DMS79 (cell line): Measurements from ENCODE around the gene ARHGEF33.
A peak's percentile ranks its signal among the peaks of the same experiment; 100 is the strongest.
"Not testable (repeated sequence)": the region's sequence is repeated elsewhere in the genome, so short reads cannot be mapped to it uniquely, and the experiment has no call there.

Experiments
- DNase-seq: peaks from one replicate; lab custom pipeline; 2025; lab: John Stamatoyannopoulos, UW

ARHGEF33 gene

GRCh38 chr2:38911191-38911590 is 21.5 kb downstream of the ARHGEF33 start:
- no peak for DNase-seq

- DNase-seq = no peak
Observed at GRCh38 chr2:38912619-38913018, 22.9 kb downstream of the ARHGEF33 start.

GRCh38 chr2:38922389-38922788 is 32.7 kb downstream of the ARHGEF33 start:
- no peak for DNase-seq

- DNase-seq = no peak
Observed at GRCh38 chr2:38922902-38923301, 33.2 kb downstream of the ARHGEF33 start.

GRCh38 chr2:38925982-38926381 is 36.3 kb downstream of the ARHGEF33 start:
- DNase-seq = no peak

GRCh38 chr2:38930600-38930999 is 40.9 kb downstream of the ARHGEF33 start:
- no peak for DNase-seq

GRCh38 chr2:38932586-38932985 is 42.9 kb downstream of the ARHGEF33 start:
- DNase-seq = no peak

- DNase-seq = no peak
Observed at GRCh38 chr2:38933653-38934052, 44.0 kb downstream of the ARHGEF33 start.

GRCh38 chr2:38934742-38935141 is 45.1 kb downstream of the ARHGEF33 start:
- no peak for DNase-seq

- no peak for DNase-seq
Observed at GRCh38 chr2:38935568-38936172, 46.0 kb downstream of the ARHGEF33 start.

GRCh38 chr2:38936516-38936915 is 46.8 kb downstream of the ARHGEF33 start:
- DNase-seq = not testable (repeated sequence)

- DNase-seq = no peak
Observed at GRCh38 chr2:38937548-38937947, 47.9 kb downstream of the ARHGEF33 start.

GRCh38 chr2:38940746-38941145 is 51.1 kb downstream of the ARHGEF33 start:
- DNase-seq = no peak

GRCh38 chr2:38943784-38944183 is 54.1 kb downstream of the ARHGEF33 start:
- DNase-seq = no peak

GRCh38 chr2:38945372-38945771 is 55.7 kb downstream of the ARHGEF33 start:
- DNase-seq = no peak

GRCh38 chr2:38945911-38946310 is 56.2 kb downstream of the ARHGEF33 start:
- no peak for DNase-seq

GRCh38 chr2:38947241-38948239 is 57.9 kb downstream of the ARHGEF33 start:
- peak; percentile 32 for DNase-seq

- no peak for DNase-seq
Observed at GRCh38 chr2:38948387-38948882, 58.8 kb downstream of the ARHGEF33 start.

- DNase-seq = no peak
Observed at GRCh38 chr2:38948995-38949394, 59.3 kb downstream of the ARHGEF33 start.

- DNase-seq = no peak
Observed at GRCh38 chr2:38951766-38952165, 62.1 kb downstream of the ARHGEF33 start.

- DNase-seq = no peak
Observed at GRCh38 chr2:38957972-38958371, 68.3 kb downstream of the ARHGEF33 start.

GRCh38 chr2:38959466-38959865 is 69.8 kb downstream of the ARHGEF33 start:
- DNase-seq = no peak
